ENCODE results near the gene COLGALT1.

COLGALT1 gene

GRCh38 chr19:17553256-17553655 is 2.2 kb upstream of the COLGALT1 start:
- H3K27me3 ChIP-seq (ENCODE audit: insufficient read depth, poor library complexity, severe bottlenecking), result no peaks in the 10 kb centered on the region
- peaks cover 16% of the 10 kb centered on the region for H3K36me3 ChIP-seq (ENCODE audit: low read depth)
- H3K27ac ChIP-seq (ENCODE audit: poor library complexity, severe bottlenecking), result peak overlapping the region; percentile 69
- H3K4me1 ChIP-seq (ENCODE audit: insufficient read depth, poor library complexity, severe bottlenecking), result peaks cover 7% of the 10 kb centered on the region
- ATAC-seq (ENCODE audit: low read depth), result peak; percentile 17; the same call in 1 of the 3 replicates
- TF ChIP-seq CTCF (IDR thresholded peaks at IDR 0.05; ENCODE audit: poor library complexity, severe bottlenecking), result no peak
- no peak for DNase-seq (ENCODE audit: low spot score)
- H3K4me3 ChIP-seq (ENCODE audit: severe bottlenecking), result no peak overlapping the region
- H3K9me3 ChIP-seq (ENCODE audit: severe bottlenecking), result no peaks in the 10 kb centered on the region

GRCh38 chr19:17554968-17555479 is 425 bp upstream of the COLGALT1 start:
- ATAC-seq (ENCODE audit: low read depth), result no peak
- Histone ChIP-seq H3K27me3 (ENCODE audit: insufficient read depth, poor library complexity, severe bottlenecking) (no peaks in the 10 kb centered on the region), H3K27ac (ENCODE audit: poor library complexity, severe bottlenecking) (peak overlapping the region; percentile 59), H3K9me3 (ENCODE audit: severe bottlenecking) (no peaks in the 10 kb centered on the region), H3K36me3 (ENCODE audit: low read depth) (peaks cover 33% of the 10 kb centered on the region), H3K4me3 (ENCODE audit: severe bottlenecking) (peak overlapping the region; percentile 96), H3K4me1 (ENCODE audit: insufficient read depth, poor library complexity, severe bottlenecking) (peaks cover 14% of the 10 kb centered on the region)
- no peak for TF ChIP-seq CTCF (IDR thresholded peaks at IDR 0.05; ENCODE audit: poor library complexity, severe bottlenecking)
- DNase-seq (ENCODE audit: low spot score), result no peak

GRCh38 chr19:17555929-17556813 is 722 bp downstream of the COLGALT1 start:
- ATAC-seq (ENCODE audit: low read depth), result peak; percentile 32
- no peak for TF ChIP-seq CTCF (IDR thresholded peaks at IDR 0.05; ENCODE audit: poor library complexity, severe bottlenecking)
- Histone ChIP-seq H3K9me3 (ENCODE audit: severe bottlenecking) (no peaks in the 10 kb centered on the region), H3K36me3 (ENCODE audit: low read depth) (peaks cover 45% of the 10 kb centered on the region), H3K27ac (ENCODE audit: poor library complexity, severe bottlenecking) (peak overlapping the region; percentile 59), H3K27me3 (ENCODE audit: insufficient read depth, poor library complexity, severe bottlenecking) (no peaks in the 10 kb centered on the region), H3K4me1 (ENCODE audit: insufficient read depth, poor library complexity, severe bottlenecking) (peaks cover 19% of the 10 kb centered on the region), H3K4me3 (ENCODE audit: severe bottlenecking) (peak overlapping the region; percentile 96)
- DNase-seq (ENCODE audit: low spot score), result no peak

GRCh38 chr19:17556995-17557394 is 1.5 kb downstream of the COLGALT1 start:
- TF ChIP-seq CTCF (IDR thresholded peaks at IDR 0.05; ENCODE audit: poor library complexity, severe bottlenecking), result no peak
- H3K9me3 ChIP-seq (ENCODE audit: severe bottlenecking), result no peaks in the 10 kb centered on the region
- peak overlapping the region; percentile 96 for H3K4me3 ChIP-seq (ENCODE audit: severe bottlenecking)
- H3K36me3 ChIP-seq (ENCODE audit: low read depth), result peaks cover 53% of the 10 kb centered on the region
- peaks cover 19% of the 10 kb centered on the region for H3K4me1 ChIP-seq (ENCODE audit: insufficient read depth, poor library complexity, severe bottlenecking)
- ATAC-seq (ENCODE audit: low read depth) (no peak), DNase-seq (ENCODE audit: low spot score) (no peak)
- peak overlapping the region; percentile 59 for H3K27ac ChIP-seq (ENCODE audit: poor library complexity, severe bottlenecking)
- H3K27me3 ChIP-seq (ENCODE audit: insufficient read depth, poor library complexity, severe bottlenecking), result no peaks in the 10 kb centered on the region

- Histone ChIP-seq H3K36me3 (ENCODE audit: low read depth) (peaks cover 58% of the 10 kb centered on the region), H3K27me3 (ENCODE audit: insufficient read depth, poor library complexity, severe bottlenecking) (no peaks in the 10 kb centered on the region), H3K4me1 (ENCODE audit: insufficient read depth, poor library complexity, severe bottlenecking) (peaks cover 19% of the 10 kb centered on the region), H3K4me3 (ENCODE audit: severe bottlenecking) (no peak overlapping the region), H3K9me3 (ENCODE audit: severe bottlenecking) (no peaks in the 10 kb centered on the region), H3K27ac (ENCODE audit: poor library complexity, severe bottlenecking) (no peak overlapping the region)
- ATAC-seq (ENCODE audit: low read depth) (no peak), DNase-seq (ENCODE audit: low spot score) (no peak)
- no peak for TF ChIP-seq CTCF (IDR thresholded peaks at IDR 0.05; ENCODE audit: poor library complexity, severe bottlenecking)
Measured at GRCh38 chr19:17557466-17557865, 2.0 kb downstream of the COLGALT1 start.
